DOHH2 (cell line): Measurements from ENCODE around the gene NAPEPLD.

ENCODE experiments used
- CTCF ChIP-seq: fragments of 200-600 bp; sonication (generic); IDR thresholded peaks from one replicate; pipeline ENCODE4 v1.5.1; 2014; ENCODE audit warnings: antibody characterized with exemption, mild to moderate bottlenecking, low read depth, low read length; ENCODE audit not compliant: poor library complexity, severe bottlenecking
- EZH2phosphoT487 ChIP-seq: fragments of 200-600 bp; sonication (generic); IDR thresholded peaks from 2 replicates; pipeline ENCODE4 v1.6.1; 2017; ENCODE audit warnings: borderline replicate concordance, mild to moderate bottlenecking, antibody characterized with exemption, low read length, moderate library complexity, mixed read lengths

- no peak for TF ChIP-seq CTCF
- TF ChIP-seq EZH2phosphoT487 = no peak
Observed at GRCh38 chr7:103142494-103142893, 6.4 kb downstream of the NAPEPLD start.
